HG03521 (cell line): Measurements from ENCODE around the gene ELMOD3.
"Not testable (repeated sequence)": the region's sequence is repeated elsewhere in the genome, so short reads cannot be mapped to it uniquely, and the experiment has no call there.

Experiments used
- ATAC-seq: cut with Tn5 transposase; IDR thresholded peaks from one replicate; pipeline ENCODE4 v1.9.1; 2021; ENCODE audit warnings: mild to moderate bottlenecking, moderate library complexity; ENCODE audit not compliant: unreplicated experiment

The ELMOD3 gene

GRCh38 chr2:85439569-85439968 lies 85.0 kb downstream of the ELMOD3 start:
- not testable (repeated sequence) for ATAC-seq

DNA sequence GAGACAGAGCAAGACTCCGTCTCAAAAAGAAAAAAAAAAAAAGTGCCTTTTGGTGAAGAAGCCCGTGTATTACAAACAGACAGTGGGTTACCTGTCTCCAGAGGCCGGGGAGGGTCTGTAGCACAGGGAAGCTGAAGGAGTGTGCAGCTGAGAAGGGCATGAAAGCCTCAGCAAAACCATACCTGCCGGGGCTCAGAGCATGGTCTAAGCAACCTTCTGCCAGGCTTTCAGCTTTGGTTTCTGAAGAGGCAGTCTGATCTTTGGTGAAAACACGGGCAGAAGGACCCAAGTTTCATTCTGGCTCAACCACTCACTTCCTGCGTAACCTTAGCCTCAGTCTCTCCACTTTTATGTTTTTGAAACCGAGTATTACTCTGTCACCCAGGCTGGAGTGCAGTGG lies 85.4 kb downstream of the ELMOD3 start:
- no peak for ATAC-seq

DNA sequence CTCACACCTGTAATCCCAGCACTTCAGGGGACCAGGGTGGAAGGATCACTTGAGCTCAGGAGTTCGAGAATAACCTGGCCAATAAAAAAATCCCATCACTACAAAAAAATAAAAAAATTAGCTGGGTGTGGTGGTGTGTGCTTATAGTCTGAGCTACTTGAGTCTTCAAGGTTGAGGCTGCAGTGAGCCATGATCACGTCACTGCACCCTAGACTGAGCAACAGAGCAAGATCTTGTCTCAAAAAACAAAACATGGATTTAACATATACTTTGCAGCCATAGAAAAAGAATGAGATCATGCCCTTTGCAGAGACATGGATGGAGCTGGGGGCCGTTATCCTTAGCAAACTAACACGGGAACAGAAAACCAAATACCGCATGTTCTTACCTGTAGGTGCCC lies 86.2 kb downstream of the ELMOD3 start:
- ATAC-seq: no peak
